NCI-H69 (cell line): Measurements from ENCODE around the gene FAAP100.

Experiments
- DNase-seq: peaks from one replicate; lab custom pipeline; 2025; lab: John Stamatoyannopoulos, UW

Gene FAAP100

GRCh38 chr17:81524039-81524864, 27.9 kb downstream of the FAAP100 start:
- peak; percentile 76 for DNase-seq

- peak; percentile 90 for DNase-seq
Observed at GRCh38 chr17:81523402-81524038, 28.6 kb downstream of the FAAP100 start.

- no peak for DNase-seq
Observed at GRCh38 chr17:81522491-81523401, 29.4 kb downstream of the FAAP100 start.

- DNase-seq: peak; percentile 35
Observed at GRCh38 chr17:81520021-81520901, 31.9 kb downstream of the FAAP100 start.

- DNase-seq: peak; percentile 84
Observed at GRCh38 chr17:81519284-81520020, 32.7 kb downstream of the FAAP100 start.

GRCh38 chr17:81518785-81519283, 33.3 kb downstream of the FAAP100 start:
- peak; percentile 64 for DNase-seq

- DNase-seq: peak; percentile 56
Observed at GRCh38 chr17:81518113-81518784, 33.9 kb downstream of the FAAP100 start.

- no peak for DNase-seq
Observed at GRCh38 chr17:81517339-81518112, 34.6 kb downstream of the FAAP100 start.

GRCh38 chr17:81517009-81517338, 35.2 kb downstream of the FAAP100 start:
- DNase-seq: no peak

GRCh38 chr17:81516439-81516838, 35.7 kb downstream of the FAAP100 start:
- DNase-seq: no peak

GRCh38 chr17:81515530-81516041, 36.6 kb downstream of the FAAP100 start:
- DNase-seq: no peak

GRCh38 chr17:81514739-81515529, 37.2 kb downstream of the FAAP100 start:
- DNase-seq: peak; percentile 95

- no peak for DNase-seq
Observed at GRCh38 chr17:81514489-81514738, 37.7 kb downstream of the FAAP100 start.

- peak; percentile 89 for DNase-seq
Observed at GRCh38 chr17:81513753-81514488, 38.2 kb downstream of the FAAP100 start.

GRCh38 chr17:81513372-81513752, 38.8 kb downstream of the FAAP100 start:
- peak; percentile 90 for DNase-seq

- DNase-seq: peak; percentile 98
Observed at GRCh38 chr17:81512562-81513371, 39.4 kb downstream of the FAAP100 start, which contains the start of gene ACTG1. Gene ACTG1, minus strand, starts transcription at chr17:81512799. Its CDS starts 445 bp downstream, at chr17:81512354.
